T-helper 2 cell treated with Interferon-gamma antibody and Interleukin-4, amounts not matched to agents 5 μg/mL and 100 μg/mL, for 36 hours (primary cell): ENCODE data around the gene CDC20.

Source experiments
- DNase-seq: peaks from one replicate; pipeline ENCODE4 v3.0.0; 2021; ENCODE audit warnings: low spot score
- H3K27ac Mint-ChIP-seq: one replicate; pipeline ENCODE4 v1.8.0; 2021; ENCODE audit warnings: mild to moderate bottlenecking, mixed read lengths
- H3K27me3 Mint-ChIP-seq: one replicate; pipeline ENCODE4 v1.8.0; 2021; ENCODE audit warnings: low read depth, mixed read lengths
- H3K36me3 Mint-ChIP-seq: one replicate; pipeline ENCODE4 v1.8.0; 2021; ENCODE audit warnings: low read depth, mixed read lengths
- H3K4me1 Mint-ChIP-seq: one replicate; pipeline ENCODE4 v1.8.0; 2021; ENCODE audit warnings: low read depth, mixed read lengths
- H3K4me3 Mint-ChIP-seq: one replicate; pipeline ENCODE4 v1.8.0; 2022; ENCODE audit warnings: mild to moderate bottlenecking, moderate library complexity, mixed read lengths
- H3K9me3 Mint-ChIP-seq: one replicate; pipeline ENCODE4 v1.8.0; 2021; ENCODE audit warnings: mixed read lengths

CDC20 gene

DNA sequence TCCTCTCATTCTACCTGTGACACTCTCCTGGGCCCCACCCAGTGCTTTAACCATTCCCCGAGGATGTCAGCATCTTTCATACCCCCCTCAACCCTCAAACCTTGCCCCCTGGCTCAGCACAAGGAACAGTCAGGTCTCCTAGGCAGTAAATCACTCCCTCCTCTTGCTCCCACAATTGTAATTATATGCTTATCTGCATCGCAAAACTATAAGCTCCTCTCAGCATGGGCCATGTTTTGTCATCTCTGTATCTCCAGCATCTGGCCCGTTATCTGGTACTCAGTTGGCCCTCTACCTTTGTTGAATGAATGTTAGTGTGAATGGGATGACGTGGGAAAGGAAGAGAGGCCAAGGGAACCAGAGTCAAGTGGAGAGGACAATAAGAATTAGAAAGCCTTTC is 11.8 kb downstream of the CDC20 start:
- Mint-ChIP-seq H3K27me3 (no peaks in the 10 kb centered on the region), H3K4me1 (peaks cover 20% of the 10 kb centered on the region), H3K36me3 (peaks cover 19% of the 10 kb centered on the region), H3K9me3 (no peaks in the 10 kb centered on the region), H3K4me3 (peak overlapping the region; percentile 49), H3K27ac (peak overlapping the region; percentile 51)
- no peak for DNase-seq

DNA sequence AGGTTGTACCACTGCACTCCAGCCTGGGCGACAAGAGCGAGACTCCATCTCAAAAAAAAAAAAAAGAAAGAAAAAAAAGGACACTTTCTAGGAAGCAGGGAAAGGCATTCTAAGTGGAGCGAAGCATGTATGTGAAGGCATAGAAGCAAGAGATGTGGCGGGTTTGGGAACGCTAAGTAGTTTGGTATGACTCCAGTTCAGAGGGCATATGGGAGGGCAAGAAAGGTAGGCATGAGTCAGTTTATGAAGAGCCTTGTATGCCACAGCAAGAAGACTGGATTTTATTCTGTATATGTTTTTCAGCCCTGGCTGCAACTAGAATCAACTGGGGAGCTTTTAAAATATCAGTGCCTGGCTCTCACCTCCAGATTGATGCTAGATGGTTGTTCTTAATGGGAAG is 13.4 kb downstream of the CDC20 start:
- no peak for DNase-seq
- Mint-ChIP-seq H3K4me1 (peaks cover 13% of the 10 kb centered on the region), H3K27ac (no peak overlapping the region), H3K27me3 (no peaks in the 10 kb centered on the region), H3K4me3 (no peak overlapping the region), H3K9me3 (no peaks in the 10 kb centered on the region), H3K36me3 (peaks cover 11% of the 10 kb centered on the region)

DNA sequence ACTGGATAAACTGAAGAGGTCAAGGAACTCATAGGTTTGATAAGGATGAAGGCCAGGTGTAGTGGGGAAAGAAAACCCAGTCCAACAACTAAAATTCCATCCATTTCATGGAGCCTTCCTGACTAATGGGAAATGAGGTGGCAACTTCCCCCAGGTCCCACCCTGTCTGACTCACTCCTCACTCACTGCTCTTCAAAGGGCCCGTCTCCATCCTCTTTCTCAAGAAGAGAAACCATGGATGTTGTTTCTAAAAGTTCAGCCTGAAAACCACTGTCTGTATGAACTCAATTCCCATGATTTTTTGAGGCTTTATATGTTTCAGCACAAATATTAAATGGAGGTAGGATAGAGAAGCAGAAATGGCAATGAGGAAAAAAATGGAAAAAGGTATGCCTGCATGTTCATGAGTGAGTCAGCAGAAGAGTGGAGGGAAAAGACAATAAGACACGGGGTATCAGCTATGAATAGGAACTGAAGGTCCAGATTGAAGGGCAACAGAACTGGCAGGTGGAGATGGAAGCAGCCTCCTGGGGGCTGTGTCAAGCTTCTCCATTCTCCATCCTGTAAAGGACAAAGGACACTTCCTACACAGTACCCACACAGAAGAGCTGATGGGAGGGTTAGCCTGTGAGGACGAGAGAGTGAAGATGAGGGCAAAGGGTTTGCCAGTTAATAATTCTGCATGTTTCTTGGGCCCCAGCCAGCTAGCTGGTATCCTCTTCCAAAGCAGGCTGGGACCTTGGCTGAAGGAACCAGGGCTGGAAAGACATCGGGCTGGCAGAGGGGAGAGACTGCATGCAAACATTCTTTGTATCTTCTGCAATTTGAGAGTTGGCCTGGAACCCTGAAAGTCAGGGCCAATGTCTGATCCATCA is 14.5 kb downstream of the CDC20 start:
- Mint-ChIP-seq H3K27me3 (no peaks in the 10 kb centered on the region), H3K36me3 (peaks cover 7% of the 10 kb centered on the region), H3K4me3 (no peak overlapping the region), H3K9me3 (no peaks in the 10 kb centered on the region), H3K4me1 (peaks cover 11% of the 10 kb centered on the region), H3K27ac (no peak overlapping the region)
- no peak for DNase-seq

DNA sequence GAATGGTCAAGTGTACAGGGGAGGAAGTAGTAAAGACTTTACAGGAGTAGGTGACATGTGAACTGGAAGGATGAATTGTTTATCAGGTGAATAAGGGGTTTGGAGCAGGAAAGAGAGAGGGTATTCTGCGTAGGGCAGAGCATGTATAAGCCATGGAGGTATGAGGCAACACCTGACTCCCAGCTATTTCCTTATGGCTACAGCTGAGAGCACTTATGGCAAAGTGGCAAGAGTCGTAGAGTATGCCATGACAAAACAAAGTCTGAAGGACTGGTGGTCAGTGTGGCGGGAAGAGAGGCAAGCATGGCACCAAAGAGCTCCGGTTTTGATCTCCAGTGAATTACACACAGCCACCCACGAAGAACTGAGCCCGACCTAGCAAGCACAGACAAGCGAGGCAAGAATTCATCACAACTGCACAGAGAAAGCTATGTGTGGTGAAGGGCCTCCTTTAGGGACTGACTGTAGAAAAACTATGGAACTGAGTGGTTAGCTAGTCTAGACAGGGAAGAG is 18.0 kb downstream of the CDC20 start:
- peaks cover 1% of the 10 kb centered on the region for H3K4me1 Mint-ChIP-seq
- DNase-seq: no peak
- H3K9me3 Mint-ChIP-seq: no peaks in the 10 kb centered on the region
- peaks cover 15% of the 10 kb centered on the region for H3K36me3 Mint-ChIP-seq
- H3K27me3 Mint-ChIP-seq: no peaks in the 10 kb centered on the region
- no peak overlapping the region for H3K27ac Mint-ChIP-seq
- H3K4me3 Mint-ChIP-seq: no peak overlapping the region

DNA sequence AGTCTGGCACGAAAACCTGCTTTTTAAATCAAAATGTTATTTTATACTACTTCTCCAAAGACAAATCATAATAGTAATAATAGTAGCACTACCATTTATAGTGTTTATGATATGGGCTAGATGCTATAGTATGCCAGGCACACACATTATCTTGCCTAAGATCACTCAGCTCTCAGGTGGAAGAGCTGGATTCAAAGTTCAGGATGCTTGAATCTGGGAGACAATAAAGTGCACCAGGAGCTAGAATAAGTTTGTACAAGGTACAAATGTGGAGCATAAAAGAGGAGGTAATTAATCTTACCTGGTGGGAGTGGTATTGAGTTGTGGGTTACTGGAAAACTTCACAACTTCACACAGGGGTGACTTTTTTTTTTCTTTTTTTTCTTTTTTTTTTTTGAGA is 19.1 kb downstream of the CDC20 start:
- Mint-ChIP-seq H3K4me3 (no peak overlapping the region), H3K4me1 (peaks cover 1% of the 10 kb centered on the region), H3K36me3 (peaks cover 18% of the 10 kb centered on the region), H3K27me3 (no peaks in the 10 kb centered on the region), H3K27ac (no peak overlapping the region), H3K9me3 (no peaks in the 10 kb centered on the region)
- DNase-seq: no peak

DNA sequence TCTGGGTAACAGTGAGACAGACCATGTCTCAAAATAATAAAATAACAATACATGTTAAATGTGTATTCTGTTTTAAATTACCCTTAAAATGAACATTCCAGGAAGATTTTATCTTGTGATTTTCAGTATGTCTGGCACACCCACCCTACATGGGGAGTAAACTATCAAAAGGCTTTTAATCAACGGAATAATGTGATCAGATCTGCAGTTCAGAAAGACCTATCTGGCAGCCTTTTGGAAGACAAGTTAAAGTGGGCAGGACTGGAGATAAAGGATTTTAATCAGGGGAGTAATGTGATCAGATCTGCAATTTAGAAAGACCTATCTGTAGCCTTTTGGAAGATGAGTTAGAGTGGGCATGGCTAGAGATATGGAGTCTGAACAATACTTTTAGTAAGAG is 20.7 kb downstream of the CDC20 start:
- Mint-ChIP-seq H3K27ac (no peak overlapping the region), H3K4me3 (no peak overlapping the region), H3K36me3 (peaks cover 30% of the 10 kb centered on the region), H3K4me1 (peaks cover 1% of the 10 kb centered on the region), H3K9me3 (no peaks in the 10 kb centered on the region), H3K27me3 (no peaks in the 10 kb centered on the region)
- no peak for DNase-seq

DNA sequence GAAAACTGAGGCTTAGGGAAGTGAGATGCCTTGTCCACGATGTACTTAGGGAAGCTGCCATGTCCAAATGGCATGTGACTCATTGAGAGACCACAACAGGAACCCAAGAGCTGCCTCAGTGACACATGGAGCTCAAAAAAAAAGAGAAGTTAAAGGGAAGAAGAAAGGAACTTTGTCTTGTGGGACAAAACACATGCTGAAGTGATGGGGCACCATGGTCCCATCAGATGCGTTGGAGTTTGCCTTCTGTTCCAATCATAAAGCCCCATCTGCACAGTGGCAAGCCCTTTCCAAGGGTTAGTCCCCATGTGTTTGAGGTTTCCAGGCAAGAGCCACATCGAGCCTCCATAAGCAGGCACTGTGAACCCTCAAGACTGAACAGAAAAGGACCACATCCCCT is 22.8 kb downstream of the CDC20 start:
- Mint-ChIP-seq H3K27ac (no peak overlapping the region), H3K4me3 (no peak overlapping the region), H3K27me3 (no peaks in the 10 kb centered on the region), H3K9me3 (no peaks in the 10 kb centered on the region), H3K36me3 (peaks cover 44% of the 10 kb centered on the region), H3K4me1 (peaks cover 1% of the 10 kb centered on the region)
- no peak for DNase-seq

DNA sequence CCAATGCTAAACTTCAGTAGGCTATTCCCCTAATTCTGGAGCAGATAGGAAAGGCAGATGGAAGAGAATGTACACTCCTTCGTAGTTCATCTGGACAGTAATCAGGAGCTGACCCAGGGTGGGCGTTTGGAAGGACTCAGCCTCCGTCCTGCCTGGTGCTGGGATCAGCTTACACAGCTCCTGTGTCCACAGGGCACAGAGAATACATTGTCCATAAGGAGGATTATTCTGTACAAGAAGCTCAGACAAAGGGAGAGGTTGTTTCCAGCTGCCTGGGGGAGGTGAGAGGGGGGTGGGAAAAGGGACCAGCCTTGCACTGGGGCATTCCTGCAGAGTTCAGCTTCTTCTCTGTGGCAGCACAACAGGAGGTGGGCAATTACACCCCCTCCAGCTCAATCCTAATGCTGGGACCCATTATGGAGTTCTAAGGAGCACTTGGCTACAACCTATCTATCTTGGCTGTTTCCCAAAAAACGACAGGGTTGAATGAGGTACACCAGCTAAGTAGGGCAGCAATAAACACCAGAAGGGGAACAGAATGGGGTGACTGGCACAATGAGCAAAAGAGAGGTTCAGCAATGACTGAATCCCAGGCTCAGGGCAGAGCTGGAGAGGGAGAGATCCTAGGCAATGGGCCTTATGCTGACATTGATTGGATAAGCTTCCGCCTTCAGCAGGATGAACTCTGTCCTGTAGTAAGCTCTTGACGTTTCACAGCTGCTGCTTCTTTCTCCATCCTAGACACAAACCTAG is 23.4 kb downstream of the CDC20 start:
- no peak overlapping the region for H3K27ac Mint-ChIP-seq
- H3K36me3 Mint-ChIP-seq: peaks cover 50% of the 10 kb centered on the region
- no peaks in the 10 kb centered on the region for H3K27me3 Mint-ChIP-seq
- H3K4me1 Mint-ChIP-seq: peaks cover 1% of the 10 kb centered on the region
- H3K9me3 Mint-ChIP-seq: no peaks in the 10 kb centered on the region
- no peak for DNase-seq
- H3K4me3 Mint-ChIP-seq: no peak overlapping the region

DNA sequence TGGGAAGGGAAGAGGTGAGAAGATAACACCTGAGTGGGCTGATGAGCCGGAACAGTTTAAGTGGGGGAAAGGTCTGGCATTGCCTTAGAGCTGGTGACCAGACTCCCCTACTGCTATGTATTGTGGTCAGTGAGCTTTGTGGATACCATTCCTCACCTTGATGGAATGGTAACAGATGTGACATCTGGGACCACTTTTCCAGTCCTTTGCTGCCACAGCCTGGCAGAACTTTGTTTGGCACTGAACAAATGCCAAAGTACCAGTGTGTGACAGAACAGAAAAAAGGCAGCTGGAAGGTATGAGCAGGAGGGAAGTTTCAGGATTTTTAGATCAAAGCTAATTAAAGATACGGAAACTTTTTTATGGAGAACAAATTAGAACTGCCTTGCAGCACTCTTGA is 24.7 kb downstream of the CDC20 start:
- Mint-ChIP-seq H3K27me3 (no peaks in the 10 kb centered on the region), H3K27ac (no peak overlapping the region), H3K4me3 (no peak overlapping the region), H3K36me3 (peaks cover 56% of the 10 kb centered on the region), H3K4me1 (peaks cover 5% of the 10 kb centered on the region), H3K9me3 (no peaks in the 10 kb centered on the region)
- DNase-seq: no peak

DNA sequence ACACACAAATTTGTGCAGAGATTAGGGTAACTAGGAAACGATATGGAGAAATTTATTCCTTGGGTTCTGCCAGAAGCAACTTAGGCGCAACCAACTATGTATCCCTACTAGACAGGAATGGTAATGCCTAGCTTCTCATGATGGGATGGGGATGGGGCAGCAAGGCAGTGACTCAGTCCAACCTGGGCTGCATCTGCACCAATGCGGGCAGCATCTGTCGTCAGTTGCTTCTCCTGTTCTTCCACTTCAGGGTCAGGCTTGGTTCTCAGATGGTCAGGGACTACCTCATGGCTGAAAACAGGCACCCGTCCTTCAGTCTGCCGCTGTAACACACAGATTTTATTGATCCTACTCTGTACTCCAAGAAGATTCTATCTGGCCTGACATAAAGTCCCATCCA is 27.9 kb downstream of the CDC20 start:
- Mint-ChIP-seq H3K4me1 (peaks cover 22% of the 10 kb centered on the region), H3K9me3 (no peaks in the 10 kb centered on the region), H3K27ac (no peak overlapping the region), H3K4me3 (no peak overlapping the region), H3K27me3 (no peaks in the 10 kb centered on the region), H3K36me3 (peaks cover 49% of the 10 kb centered on the region)
- no peak for DNase-seq

DNA sequence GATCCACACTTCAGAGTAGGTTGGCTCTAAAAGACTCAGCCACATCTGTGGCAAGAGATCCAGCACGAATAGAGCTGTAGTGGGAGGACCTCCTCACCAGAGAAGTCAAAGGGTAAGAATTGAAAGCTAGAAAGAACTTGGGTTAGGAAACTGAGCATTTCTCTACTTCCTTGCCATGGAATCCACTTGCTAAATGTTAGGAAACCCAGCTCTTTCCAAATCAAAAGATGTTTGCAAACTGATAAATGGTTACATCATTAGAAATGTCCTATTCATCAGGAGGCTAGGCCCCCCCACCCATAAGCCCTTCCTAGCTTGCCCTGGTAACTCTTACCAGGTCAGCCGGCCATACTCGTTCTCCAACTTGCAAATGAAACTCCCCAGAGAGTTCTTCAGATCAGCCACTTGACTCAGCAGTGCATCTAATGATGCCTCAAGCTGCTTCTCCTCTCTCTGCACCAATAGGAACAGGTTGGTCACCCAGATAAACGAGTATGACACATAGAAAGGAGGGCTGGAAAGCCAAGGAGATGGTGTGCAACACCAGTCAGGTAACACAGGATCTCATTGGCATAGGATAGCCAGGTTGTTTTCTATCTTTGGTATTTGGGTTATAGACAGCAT is 29.3 kb downstream of the CDC20 start:
- DNase-seq: no peak
- H3K36me3 Mint-ChIP-seq: peaks cover 42% of the 10 kb centered on the region

DNA sequence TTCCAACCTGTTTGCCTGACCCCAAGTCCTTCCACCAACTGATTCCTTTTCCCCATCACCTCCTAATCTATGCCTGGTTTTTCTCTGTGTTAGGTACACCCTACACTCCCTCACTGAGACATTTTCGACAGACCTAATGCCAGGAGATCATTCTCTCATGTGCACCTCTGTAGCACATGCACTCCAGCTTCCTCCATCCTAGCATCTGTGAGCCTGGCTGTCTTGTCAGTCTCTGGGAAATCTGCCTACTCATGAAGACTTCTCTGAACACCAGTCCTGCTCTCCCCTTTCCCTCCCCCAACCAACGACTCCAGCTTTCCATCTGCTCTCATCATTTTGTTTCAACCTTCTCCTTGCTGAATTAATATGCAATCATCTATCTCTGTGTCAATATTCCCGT is 29.8 kb downstream of the CDC20 start:
- peak overlapping the region; percentile 99 for H3K4me3 Mint-ChIP-seq
- no peaks in the 10 kb centered on the region for H3K27me3 Mint-ChIP-seq
- H3K27ac Mint-ChIP-seq: peak overlapping the region; percentile 92
- H3K36me3 Mint-ChIP-seq: peaks cover 37% of the 10 kb centered on the region
- H3K9me3 Mint-ChIP-seq: no peaks in the 10 kb centered on the region
- no peak for DNase-seq
- peaks cover 26% of the 10 kb centered on the region for H3K4me1 Mint-ChIP-seq

More for the DNA sequence above, 29.3 kb downstream of the CDC20 start:
- Mint-ChIP-seq H3K4me1 (peaks cover 26% of the 10 kb centered on the region), H3K27me3 (no peaks in the 10 kb centered on the region), H3K4me3 (peak overlapping the region; percentile 99), H3K27ac (peak overlapping the region; percentile 92), H3K9me3 (no peaks in the 10 kb centered on the region)

DNA sequence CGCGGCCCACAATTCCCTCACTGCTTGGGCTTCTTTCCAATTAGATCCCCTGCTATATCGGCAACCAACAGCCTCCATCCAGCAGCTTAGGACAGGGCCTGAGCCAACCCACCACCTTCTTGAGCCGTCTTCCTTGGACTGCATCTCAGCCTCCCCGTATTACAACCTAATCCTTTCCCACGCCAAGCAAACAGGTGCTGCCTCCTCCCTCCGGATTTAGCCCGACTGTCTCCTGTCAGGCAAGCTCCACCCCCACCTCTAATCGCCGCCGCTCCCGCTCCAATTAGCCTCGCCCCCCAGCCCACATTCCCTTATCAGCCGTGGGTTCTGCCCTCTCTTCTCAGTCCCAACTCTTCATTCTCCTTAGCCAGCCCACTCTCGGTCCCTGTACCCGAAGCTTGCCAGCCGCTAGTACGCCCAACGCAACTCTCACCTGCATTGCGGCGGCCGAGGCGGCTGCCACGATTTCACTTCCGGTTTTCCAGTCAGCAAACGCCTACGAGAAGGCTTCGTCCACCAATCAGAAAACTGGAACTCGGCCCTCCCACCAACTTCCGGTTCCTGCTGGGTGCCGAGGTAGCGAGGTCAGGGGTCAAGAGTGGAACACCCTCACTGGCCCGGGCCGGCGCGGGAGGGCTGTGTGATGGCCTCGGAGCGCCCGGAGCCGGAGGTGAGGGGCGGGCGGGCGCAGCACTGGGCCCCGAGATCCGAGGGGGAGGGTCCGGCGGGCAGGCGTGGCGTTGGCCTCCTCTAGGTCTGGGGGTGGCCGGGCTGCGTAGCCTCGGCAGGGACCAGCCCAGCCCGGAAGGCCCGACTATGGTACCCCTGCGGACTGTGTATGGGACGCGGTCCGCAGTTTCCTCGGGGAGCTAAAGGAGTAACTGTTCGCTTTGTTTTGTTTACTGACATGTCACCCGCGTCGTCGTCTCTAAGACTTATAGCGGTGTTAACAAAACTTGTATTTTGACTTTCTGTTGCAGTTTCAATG is 30.8 kb downstream of the CDC20 start, which contains the start of the genes MED8 and SZT2:
MED8 (minus strand) TSS at position 475 of the 988 bp plus-strand sequence; CDS start at position 439, 36 bp downstream.
SZT2 (plus strand) TSS at position 574 of the 988 bp plus-strand sequence; CDS start at position 644, 70 bp downstream.
- Mint-ChIP-seq H3K36me3 (peaks cover 32% of the 10 kb centered on the region), H3K27me3 (no peaks in the 10 kb centered on the region), H3K27ac (peak within 1 kb of the TSS; percentile 92), H3K4me1 (peaks cover 26% of the 10 kb centered on the region), H3K4me3 (peak within 1 kb of the TSS; percentile 99), H3K9me3 (no peaks in the 10 kb centered on the region)
- DNase-seq: peak; percentile 94
